Liver (tissue), 3 donors: Measurements from ENCODE around the gene CCNI2.

ENCODE experiments used
- EGR1 ChIP-seq, 2 donors: IDR thresholded peaks; 2 replicates each; pipeline ENCODE4 v1.6.1; 2016 to 2018; ENCODE audit warnings: antibody characterized with exemption in 2 of 2, low read depth in 2 of 2
- JUND ChIP-seq, 2 donors: IDR thresholded peaks; 2 replicates each; pipeline ENCODE4 v1.6.1; 2016; ENCODE audit warnings: antibody characterized with exemption in 2 of 2
- TF ChIP-seq, protein P1 (sequence below): fragments of 150-350 bp; IDR thresholded peaks from 2 replicates; pipeline ENCODE4 v1.5.1; 2017; ENCODE audit warnings: improper control_type of control experiment, low read depth, low read length; ENCODE audit not compliant: missing input control
- donor health status: healthy.
- donor health status: healthy.

DNA sequence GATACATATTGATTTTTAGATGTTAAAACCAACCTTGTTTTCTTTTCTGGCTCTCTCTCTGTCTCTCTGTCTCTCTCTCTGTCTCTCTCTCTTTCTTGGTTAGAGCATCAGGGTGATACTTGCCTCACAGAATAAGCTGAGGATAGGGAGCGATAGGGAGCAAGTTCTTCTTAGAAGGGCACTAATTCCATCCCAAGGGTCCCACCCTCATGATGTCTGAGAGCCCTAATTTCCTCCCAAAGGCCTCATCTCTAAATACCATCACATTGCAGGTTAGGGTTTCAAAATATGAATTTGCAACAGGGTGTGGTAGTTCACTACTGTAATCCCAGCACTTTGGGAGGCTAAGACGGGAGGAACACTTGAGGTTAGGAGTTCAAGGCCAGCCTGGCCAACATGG is 5.1 kb upstream of the CCNI2 start:
- TF ChIP-seq, protein P1, sequence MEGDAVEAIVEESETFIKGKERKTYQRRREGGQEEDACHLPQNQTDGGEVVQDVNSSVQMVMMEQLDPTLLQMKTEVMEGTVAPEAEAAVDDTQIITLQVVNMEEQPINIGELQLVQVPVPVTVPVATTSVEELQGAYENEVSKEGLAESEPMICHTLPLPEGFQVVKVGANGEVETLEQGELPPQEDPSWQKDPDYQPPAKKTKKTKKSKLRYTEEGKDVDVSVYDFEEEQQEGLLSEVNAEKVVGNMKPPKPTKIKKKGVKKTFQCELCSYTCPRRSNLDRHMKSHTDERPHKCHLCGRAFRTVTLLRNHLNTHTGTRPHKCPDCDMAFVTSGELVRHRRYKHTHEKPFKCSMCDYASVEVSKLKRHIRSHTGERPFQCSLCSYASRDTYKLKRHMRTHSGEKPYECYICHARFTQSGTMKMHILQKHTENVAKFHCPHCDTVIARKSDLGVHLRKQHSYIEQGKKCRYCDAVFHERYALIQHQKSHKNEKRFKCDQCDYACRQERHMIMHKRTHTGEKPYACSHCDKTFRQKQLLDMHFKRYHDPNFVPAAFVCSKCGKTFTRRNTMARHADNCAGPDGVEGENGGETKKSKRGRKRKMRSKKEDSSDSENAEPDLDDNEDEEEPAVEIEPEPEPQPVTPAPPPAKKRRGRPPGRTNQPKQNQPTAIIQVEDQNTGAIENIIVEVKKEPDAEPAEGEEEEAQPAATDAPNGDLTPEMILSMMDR: no peak
- no peak for TF ChIP-seq EGR1 (IDR thresholded peaks at IDR 0.05; ENCODE audit: low read depth in 2 of 2)
- no peak for TF ChIP-seq JUND (IDR thresholded peaks at IDR 0.05)
